GM18868 (cell line): Measurements from ENCODE around the gene SLC30A7.

ENCODE experiments used
- ATAC-seq: cut with Tn5 transposase; IDR thresholded peaks from one replicate; pipeline ENCODE4 v1.9.1; 2021; ENCODE audit warnings: mild to moderate bottlenecking, moderate library complexity; ENCODE audit not compliant: unreplicated experiment

The SLC30A7 gene

GRCh38 chr1:100971021-100971420, 75.1 kb downstream of the SLC30A7 start:
- no peak for ATAC-seq

DNA sequence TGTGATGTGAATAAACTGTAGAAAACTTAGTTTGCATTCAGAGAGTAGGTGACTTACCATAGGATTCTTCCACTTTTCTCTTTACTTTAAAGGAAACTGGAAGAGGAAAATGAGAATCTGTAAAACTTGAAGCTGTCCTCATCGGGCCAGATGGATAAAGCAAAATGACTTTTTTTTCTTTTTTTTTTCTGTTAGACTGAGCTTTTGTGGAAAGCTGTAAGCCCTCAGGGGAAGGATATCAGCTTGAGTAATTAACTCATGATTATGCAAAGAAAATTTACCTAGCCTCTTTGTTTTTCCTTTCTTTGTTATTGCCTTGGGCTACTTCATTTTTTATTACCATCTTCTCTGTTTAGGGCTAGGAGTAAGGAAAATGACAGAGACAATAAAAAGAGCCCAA, 76.3 kb downstream of the SLC30A7 start:
- ATAC-seq, result no peak

GRCh38 chr1:100976936-100977335, 81.0 kb downstream of the SLC30A7 start:
- ATAC-seq, result no peak

DNA sequence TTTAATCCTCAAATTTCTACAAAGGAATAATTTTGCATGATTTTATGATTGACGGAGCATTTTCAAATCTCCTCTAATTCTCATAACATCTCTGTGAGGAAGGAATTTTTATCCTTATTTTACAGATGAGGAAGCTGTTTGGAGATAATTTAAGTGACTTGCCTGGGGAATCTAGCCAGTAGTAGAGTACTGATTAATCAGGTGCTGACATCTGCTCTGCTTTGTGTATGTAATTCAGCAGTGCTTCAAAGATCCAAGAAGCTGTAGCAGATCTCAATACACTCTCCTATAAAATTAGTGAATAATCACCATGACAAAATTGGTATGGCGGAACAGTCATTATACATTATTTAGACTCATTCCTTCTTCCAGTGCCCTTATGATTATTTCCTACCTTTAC, 83.7 kb downstream of the SLC30A7 start:
- no peak for ATAC-seq

- no peak for ATAC-seq
Observed at GRCh38 chr1:100982793-100983192, 86.9 kb downstream of the SLC30A7 start.

- no peak for ATAC-seq
Observed at GRCh38 chr1:100988121-100988520, 92.2 kb downstream of the SLC30A7 start.

GRCh38 chr1:100989306-100990077, 93.6 kb downstream of the SLC30A7 start:
- no peak for ATAC-seq

DNA sequence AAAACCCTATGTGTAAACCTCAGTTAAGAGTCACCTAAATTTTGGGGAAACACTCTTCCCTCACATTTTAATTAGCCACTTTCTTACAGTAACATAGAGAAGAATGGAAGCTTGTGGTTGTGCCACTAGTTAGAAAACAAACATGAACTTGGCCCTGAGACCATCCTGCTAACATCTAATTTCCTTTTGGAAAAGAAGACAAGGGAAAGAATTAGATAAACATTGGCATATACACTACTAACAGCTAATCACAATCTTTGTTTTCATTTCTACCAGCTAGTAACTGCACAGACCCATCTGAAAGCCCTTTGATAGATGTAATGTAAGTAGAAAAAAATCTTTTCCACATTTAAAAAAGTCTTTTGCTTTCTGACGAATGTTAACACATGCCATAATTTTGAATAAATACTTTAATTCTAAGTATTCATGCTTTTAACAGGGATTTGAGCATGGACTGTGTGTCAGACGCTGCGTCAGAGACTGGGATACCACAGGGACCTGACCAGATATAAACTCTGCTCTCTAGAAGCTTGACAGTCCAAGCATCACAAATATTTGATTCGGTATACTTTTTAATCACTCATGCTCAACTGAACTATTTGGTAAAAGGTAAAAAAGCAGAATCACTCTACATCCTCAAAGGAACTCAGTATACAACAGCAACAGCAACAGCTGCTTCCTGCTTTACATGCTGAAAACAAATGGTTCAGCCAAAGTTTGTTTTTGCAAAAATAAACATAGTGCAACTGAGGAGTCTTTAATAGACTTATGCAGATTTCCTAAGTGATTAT, 99.5 kb downstream of the SLC30A7 start:
- no peak for ATAC-seq

- no peak for ATAC-seq
Observed at GRCh38 chr1:100998426-100998825, 102.5 kb downstream of the SLC30A7 start.

DNA sequence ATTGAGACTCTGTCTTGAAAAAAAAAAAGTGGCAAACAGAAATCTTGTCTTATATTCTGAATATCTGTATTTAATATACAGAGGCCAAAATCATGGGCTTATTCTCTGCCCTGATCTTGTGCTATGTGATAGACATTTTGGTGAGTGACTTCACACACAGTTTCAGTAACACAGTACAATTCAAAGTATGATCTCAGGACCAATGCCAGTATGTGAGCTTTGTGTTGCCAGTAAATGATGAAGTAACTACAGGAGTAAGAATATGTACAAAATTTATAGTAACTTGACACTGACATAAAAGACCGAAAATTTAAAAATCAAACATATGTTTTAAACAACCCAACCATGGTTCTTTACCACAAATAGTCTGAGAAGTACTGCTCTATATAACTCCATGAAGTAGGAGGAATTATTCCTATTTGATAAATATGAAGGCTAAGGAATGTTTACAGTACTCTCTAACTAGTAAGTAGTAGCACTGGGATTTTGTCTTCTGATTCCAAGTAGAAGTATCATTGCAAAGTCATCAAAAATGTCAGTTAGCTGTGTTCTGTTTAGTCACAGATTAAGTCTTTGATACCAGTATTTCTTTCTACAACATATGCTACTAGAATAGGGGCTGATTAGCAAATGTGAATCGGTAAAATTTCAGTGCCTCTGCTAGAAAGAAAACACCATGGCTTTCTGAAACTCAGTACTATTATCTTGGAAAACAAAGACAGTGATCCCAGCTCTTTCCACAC, 104.4 kb downstream of the SLC30A7 start:
- ATAC-seq, result no peak

- ATAC-seq, result peak; percentile 60
Observed at GRCh38 chr1:101002551-101002950, 106.7 kb downstream of the SLC30A7 start.

GRCh38 chr1:101003012-101003650, 107.2 kb downstream of the SLC30A7 start:
- no peak for ATAC-seq

GRCh38 chr1:101004061-101004460, 108.2 kb downstream of the SLC30A7 start:
- ATAC-seq, result peak; percentile 70

DNA sequence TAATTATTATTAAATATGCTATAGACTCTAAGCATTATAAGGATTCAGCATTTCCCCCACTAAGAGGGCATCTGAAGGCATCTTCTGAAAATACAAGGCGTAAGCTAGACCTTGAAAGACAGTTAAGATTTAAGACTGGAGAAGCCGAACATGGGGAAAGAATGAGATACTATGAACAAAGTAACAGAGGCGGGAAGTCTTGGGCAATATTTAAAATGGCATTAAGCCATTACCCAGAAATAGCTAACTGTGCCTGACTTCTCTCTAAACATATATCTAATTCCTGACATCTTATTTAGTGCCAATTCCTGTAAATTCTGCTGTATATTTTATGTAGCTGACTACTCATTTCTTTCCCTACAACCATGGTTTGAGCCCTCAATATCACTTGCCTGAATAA, 108.8 kb downstream of the SLC30A7 start:
- no peak for ATAC-seq

GRCh38 chr1:101005183-101005582, 109.3 kb downstream of the SLC30A7 start:
- no peak for ATAC-seq

- ATAC-seq, result no peak
Observed at GRCh38 chr1:101005871-101006270, 110.0 kb downstream of the SLC30A7 start.

- no peak for ATAC-seq
Observed at GRCh38 chr1:101006553-101006952, 110.7 kb downstream of the SLC30A7 start.

- no peak for ATAC-seq
Observed at GRCh38 chr1:101008229-101008834, 112.4 kb downstream of the SLC30A7 start.

DNA sequence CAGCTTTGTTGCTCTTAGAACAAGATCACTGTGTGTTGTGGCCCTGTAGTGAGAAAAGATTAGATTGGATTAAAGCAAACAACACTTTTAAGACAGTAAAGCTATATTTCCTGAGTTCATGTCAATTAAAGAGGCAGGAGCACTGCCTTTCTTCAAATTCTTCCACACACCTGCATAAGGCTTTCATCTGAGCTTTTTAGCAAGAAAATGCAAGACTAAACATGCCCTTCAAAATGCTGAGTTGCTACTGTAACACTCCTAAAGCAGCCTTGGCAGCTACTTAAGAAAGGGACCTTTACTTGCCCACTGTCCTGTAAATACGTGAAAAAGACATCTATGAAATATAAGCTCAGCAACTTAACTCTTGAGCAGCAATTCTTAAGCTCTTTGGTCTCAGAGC, 117.9 kb downstream of the SLC30A7 start:
- ATAC-seq, result no peak

DNA sequence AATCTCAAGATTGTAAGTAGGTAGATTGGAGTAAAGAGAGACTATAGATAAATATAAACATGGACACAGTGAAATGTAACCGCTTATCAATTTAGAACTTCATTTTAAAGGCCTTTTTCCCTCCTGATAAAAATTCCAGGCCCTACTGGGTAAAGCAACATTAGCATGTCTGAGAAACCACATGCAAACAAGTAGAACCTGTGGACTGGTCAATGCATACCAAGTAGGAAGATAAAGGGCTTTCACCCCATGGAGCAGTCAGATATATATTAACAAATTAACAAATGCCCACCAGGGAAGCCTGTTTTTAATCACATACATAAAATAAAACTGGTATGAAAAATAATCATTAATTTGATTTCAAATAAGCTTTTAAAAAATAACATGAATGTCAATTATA, 121.6 kb downstream of the SLC30A7 start:
- ATAC-seq, result no peak

- ATAC-seq, result no peak
Observed at GRCh38 chr1:101022294-101022693, 126.4 kb downstream of the SLC30A7 start.
